Activated CD4-positive, alpha-beta T cell treated with anti-CD3 and anti-CD28 coated beads for 36 hours (primary cell): ENCODE results near the gene ADAMTS16. TPM values are rescaled to one million over a fixed set of nuclear protein-coding genes. Genes with fewer than 3 reads are reported as not detected.

Source experiments
- ATAC-seq: fragments of 200-7000 bp; cut with Tn5 transposase; one replicate; pipeline ENCODE4 v1.10.0; 2021; ENCODE audit warnings: mild to moderate bottlenecking, moderate library complexity
- CTCF ChIA-PET: fragments of 350-600 bp; sonication (Branson Sonifier 250); formaldehyde crosslinking; loops from one replicate; lab custom pipeline; 2021; ENCODE audit warnings: antibody characterized with exemption; lab: Charles Lee
- POLR2A ChIA-PET: fragments of 350-600 bp; sonication (Branson Sonifier 250); formaldehyde crosslinking; loops from one replicate; lab custom pipeline; 2021; ENCODE audit warnings: antibody characterized with exemption, inconsistent platforms; lab: Charles Lee
- DNase-seq: peaks from one replicate; pipeline ENCODE4 v3.0.0-alpha.2; 2020
- H3K27ac Mint-ChIP-seq: one replicate; pipeline ENCODE4 v1.8.0; 2021; ENCODE audit warnings: mixed read lengths
- H3K27me3 Mint-ChIP-seq: one replicate; pipeline ENCODE4 v1.8.0; 2021; ENCODE audit warnings: mixed read lengths
- H3K36me3 Mint-ChIP-seq: one replicate; pipeline ENCODE4 v1.8.0; 2021; ENCODE audit warnings: low read depth, mixed read lengths
- H3K4me1 Mint-ChIP-seq: one replicate; pipeline ENCODE4 v1.8.0; 2021; ENCODE audit warnings: mixed read lengths
- H3K4me3 Mint-ChIP-seq: one replicate; pipeline ENCODE4 v1.8.0; 2021; ENCODE audit warnings: mild to moderate bottlenecking, moderate library complexity, mixed read lengths
- H3K9me3 Mint-ChIP-seq: one replicate; pipeline ENCODE4 v1.8.0; 2021; ENCODE audit warnings: low read depth, mixed read lengths
- intact Hi-C, 2 experiments: fragments of 100-400 bp; cut with DNase I in 1 of 2; cut with micrococcal nuclease in 1 of 2; formaldehyde crosslinking; loops; one replicate each; pipeline versions ENCODE4 v1.14.2 to v1.15.1; 2022 to 2024; cut with DNase I, micrococcal nuclease
- total RNA-seq, 2 experiments: library from RNA; stranded (reverse); gene quantifications; one replicate each; pipeline ENCODE4 v1.2.3, GENCODE V29; 2021

Gene ADAMTS16
- total RNA-seq, 2 experiments from 2014 or later, result not detected

DNA sequence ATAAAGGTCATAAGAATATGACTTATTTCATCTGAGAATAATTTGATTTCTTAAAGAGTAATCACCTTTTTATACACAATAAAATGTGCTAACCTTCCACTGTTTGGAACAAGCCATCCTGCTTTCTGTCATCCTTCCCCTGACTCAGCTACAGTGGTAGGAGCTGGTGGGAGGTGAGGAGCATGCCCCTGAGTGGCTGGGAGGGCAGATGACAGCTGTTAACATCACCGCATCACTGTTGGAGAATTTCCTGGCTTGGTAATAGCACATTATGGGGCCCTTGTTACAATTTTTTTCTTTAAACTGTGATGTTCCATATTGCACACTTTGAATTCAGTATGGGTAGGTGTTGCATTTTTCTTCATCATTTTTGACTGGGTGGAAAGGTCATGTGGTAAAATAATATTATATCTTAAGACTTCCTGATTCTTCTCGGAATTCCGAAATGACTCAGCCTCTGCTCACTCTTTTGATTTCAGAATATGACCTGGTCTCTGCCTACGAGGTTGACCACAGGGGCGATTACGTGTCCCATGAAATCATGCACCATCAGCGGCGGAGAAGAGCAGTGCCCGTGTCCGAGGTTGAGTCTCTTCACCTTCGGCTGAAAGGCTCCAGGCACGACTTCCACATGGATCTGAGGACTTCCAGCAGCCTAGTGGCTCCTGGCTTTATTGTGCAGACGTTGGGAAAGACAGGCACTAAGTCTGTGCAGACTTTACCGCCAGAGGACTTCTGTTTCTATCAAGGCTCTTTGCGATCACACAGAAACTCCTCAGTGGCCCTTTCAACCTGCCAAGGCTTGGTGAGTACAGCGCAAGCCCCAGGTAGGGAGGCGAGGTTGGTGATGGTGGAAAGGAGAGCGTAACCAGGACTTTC is 5.8 kb downstream of the ADAMTS16 start:
- no peaks in the 10 kb centered on the region for H3K36me3 Mint-ChIP-seq
- CTCF ChIA-PET, result no interaction called here
- H3K4me1 Mint-ChIP-seq, result peaks cover 4% of the 10 kb centered on the region
- no peak overlapping the region for H3K27ac Mint-ChIP-seq
- H3K27me3 Mint-ChIP-seq, result peaks cover 11% of the 10 kb centered on the region
- ATAC-seq (no peak), DNase-seq (no peak)
- H3K4me3 Mint-ChIP-seq, result no peak overlapping the region
- POLR2A ChIA-PET, result no interaction called here
- intact Hi-C loops, result loop anchor here in 1 of 2 experiments (10.0 kb wide), 1 partner anchor 271 kb away; no protein-coding TSS in a partner anchor
- peaks cover 2% of the 10 kb centered on the region for H3K9me3 Mint-ChIP-seq

DNA sequence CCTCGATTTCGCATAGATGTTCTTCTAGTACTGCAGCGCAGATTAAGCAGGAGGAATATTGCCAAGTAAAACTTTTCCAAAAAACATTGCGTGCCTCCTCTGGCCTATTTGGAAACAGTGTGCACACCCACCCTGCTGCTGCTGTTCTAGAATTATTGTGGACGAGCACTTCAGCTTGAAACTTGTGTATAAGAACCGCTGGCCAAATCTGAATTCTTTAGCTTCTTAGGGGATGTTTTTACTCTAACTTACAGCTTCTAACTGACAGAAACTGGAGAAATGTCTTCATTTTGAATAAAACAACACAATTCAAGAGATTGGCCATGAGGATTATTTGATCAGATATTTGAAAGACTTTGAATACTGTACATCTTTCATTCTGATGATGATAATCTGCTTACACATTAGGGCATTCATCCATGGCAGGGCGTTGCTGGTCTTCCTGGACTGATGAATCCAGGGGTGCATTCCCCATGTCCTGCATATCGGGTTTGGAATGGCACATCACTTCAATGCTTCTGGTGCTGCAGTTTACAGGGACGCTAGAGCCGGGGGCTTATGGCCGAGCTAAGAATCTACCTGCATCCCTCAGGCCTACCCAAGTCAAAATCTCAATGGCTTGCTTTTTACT is 6.5 kb downstream of the ADAMTS16 start:
- DNase-seq (no peak), ATAC-seq (no peak)
- Mint-ChIP-seq H3K4me1 (no peaks in the 10 kb centered on the region), H3K27ac (no peak overlapping the region), H3K4me3 (no peak overlapping the region), H3K27me3 (peaks cover 6% of the 10 kb centered on the region), H3K9me3 (peaks cover 2% of the 10 kb centered on the region), H3K36me3 (no peaks in the 10 kb centered on the region)
- ChIA-PET CTCF (no interaction called here), POLR2A (no interaction called here)
- intact Hi-C loops, result loop anchor here in 1 of 2 experiments (10.0 kb wide), 1 partner anchor 272 kb away; no protein-coding TSS in a partner anchor

DNA sequence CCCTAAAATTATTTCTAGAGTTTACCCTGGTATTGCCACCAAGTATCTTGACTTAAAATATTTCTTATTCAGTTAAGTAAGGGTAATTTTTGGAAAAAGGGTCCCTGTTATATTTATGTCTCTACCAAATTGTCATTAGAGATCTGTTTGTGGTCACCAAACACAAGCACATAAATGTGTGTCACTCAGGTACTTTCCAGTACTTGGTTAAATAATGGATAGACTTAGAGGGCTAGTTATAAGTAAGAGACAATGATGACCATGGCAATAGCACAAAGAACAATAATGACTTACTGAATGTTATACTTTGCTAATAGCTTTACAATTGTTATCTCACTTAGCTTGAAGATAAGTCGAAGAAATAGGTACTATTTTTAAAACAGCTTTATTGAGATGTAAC is 9.0 kb downstream of the ADAMTS16 start:
- ATAC-seq (no peak), DNase-seq (no peak)
- Mint-ChIP-seq H3K4me1 (no peaks in the 10 kb centered on the region), H3K36me3 (no peaks in the 10 kb centered on the region), H3K9me3 (peaks cover 2% of the 10 kb centered on the region), H3K4me3 (no peak overlapping the region), H3K27me3 (peaks cover 3% of the 10 kb centered on the region), H3K27ac (no peak overlapping the region)
- intact Hi-C loops, result loop anchor here in 1 of 2 experiments (10.0 kb wide), 1 partner anchor 274 kb away; no protein-coding TSS in a partner anchor
- POLR2A ChIA-PET, result no interaction called here
- CTCF ChIA-PET, result no interaction called here

DNA sequence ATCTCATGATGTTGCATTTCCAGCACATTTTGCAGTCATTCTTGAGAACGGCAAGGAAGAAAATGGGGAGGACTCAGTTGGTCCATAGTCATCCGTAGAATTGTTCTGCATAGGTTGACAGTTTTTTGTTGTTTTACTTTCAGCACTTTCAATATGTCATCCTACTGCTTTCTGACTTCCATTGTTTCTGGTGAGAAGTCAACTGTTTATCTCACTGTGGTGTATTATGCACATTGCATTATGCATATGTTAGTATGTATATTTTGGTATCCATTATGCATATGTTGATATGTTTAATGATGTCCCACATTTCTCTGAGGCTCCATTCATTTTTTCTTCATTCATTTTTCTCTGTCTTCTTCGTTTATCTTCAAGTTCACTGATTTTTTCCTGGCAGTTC is 10.5 kb downstream of the ADAMTS16 start:
- POLR2A ChIA-PET, result no interaction called here
- Mint-ChIP-seq H3K4me1 (no peaks in the 10 kb centered on the region), H3K36me3 (no peaks in the 10 kb centered on the region), H3K4me3 (no peak overlapping the region), H3K27me3 (peaks cover 3% of the 10 kb centered on the region), H3K9me3 (peaks cover 5% of the 10 kb centered on the region), H3K27ac (no peak overlapping the region)
- intact Hi-C loops, result no loop called here
- CTCF ChIA-PET, result no interaction called here
- no peak for DNase-seq
- ATAC-seq, result no peak

DNA sequence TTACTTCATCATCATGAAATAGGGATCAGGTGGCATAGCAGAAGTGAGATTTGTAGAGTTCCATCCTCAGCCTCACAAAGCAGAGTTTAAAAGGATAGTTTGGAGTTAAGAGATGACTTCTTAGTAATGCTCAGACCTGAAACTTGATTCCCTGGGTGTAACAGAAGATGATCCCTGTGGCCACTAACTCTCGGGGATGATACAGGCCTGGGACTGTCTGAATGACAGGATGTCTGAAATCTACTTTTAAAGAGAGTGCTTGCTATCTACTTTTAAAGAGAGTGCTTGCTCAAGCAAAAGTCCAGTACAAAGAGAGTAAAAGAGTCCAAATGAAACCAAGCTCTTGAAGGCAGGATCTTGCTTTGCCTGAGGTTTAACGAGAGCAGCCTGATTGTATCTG is 14.6 kb downstream of the ADAMTS16 start:
- H3K27ac Mint-ChIP-seq, result no peak overlapping the region
- ChIA-PET POLR2A (no interaction called here), CTCF (no interaction called here)
- intact Hi-C loops, result no loop called here
- DNase-seq, result no peak
- H3K36me3 Mint-ChIP-seq, result no peaks in the 10 kb centered on the region
- ATAC-seq, result no peak
- peaks cover 7% of the 10 kb centered on the region for H3K9me3 Mint-ChIP-seq
- no peak overlapping the region for H3K4me3 Mint-ChIP-seq
- no peaks in the 10 kb centered on the region for H3K4me1 Mint-ChIP-seq
- H3K27me3 Mint-ChIP-seq, result peaks cover 3% of the 10 kb centered on the region

DNA sequence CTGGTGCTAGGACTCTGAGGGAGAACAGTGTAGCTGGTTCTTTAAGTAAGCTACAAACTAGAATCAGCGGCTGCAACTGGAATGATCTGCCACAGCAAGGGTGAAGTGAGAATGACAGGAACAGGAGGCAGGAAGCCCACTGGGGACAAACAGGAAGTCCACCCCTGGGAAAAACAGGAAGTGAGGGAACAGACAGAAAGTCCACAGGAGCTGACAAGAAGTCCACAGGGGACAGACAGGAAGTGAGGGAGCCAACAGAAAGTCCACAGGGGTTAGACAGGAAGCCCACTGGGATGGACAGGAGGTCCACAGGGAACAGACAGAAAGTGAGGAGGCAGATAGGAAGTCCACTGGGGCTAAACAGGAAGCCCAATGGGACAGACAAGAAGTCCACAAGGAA is 15.5 kb downstream of the ADAMTS16 start:
- CTCF ChIA-PET, result no interaction called here
- Mint-ChIP-seq H3K36me3 (no peaks in the 10 kb centered on the region), H3K4me3 (no peak overlapping the region), H3K27me3 (peaks cover 3% of the 10 kb centered on the region), H3K9me3 (peaks cover 7% of the 10 kb centered on the region), H3K27ac (no peak overlapping the region), H3K4me1 (no peaks in the 10 kb centered on the region)
- ATAC-seq, result no peak
- intact Hi-C loops, result no loop called here
- POLR2A ChIA-PET, result no interaction called here
- no peak for DNase-seq

DNA sequence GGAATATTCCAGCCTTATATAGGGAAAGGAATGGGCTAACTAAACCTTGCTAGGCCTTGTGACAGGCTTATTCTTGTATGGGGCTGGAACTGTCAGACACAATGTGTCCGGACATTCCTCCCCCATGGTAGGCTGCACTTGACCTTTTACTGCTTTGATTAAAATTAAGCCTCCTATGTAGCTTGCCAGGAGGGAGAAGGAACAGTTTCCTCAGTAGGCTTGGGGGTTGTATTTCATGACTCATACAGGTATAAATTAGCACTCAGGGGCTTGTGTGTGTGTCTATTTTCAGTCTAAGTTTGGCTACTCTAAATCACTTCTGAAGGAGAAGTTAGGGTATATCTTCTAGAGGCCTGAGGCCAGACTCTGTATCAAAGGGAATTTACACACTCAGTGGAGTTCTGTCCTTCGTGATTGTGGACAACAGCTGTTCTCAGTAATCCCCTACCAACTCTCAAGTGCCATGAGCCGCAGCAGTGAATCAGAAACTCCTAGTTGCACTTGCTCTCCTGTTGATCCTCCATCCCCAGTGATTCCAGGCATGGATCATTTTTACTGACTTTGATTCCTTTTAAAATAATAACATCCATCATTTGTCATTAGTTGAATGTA is 16.4 kb downstream of the ADAMTS16 start:
- Mint-ChIP-seq H3K27ac (no peak overlapping the region), H3K27me3 (peaks cover 3% of the 10 kb centered on the region), H3K36me3 (no peaks in the 10 kb centered on the region), H3K4me1 (no peaks in the 10 kb centered on the region), H3K4me3 (no peak overlapping the region), H3K9me3 (peaks cover 5% of the 10 kb centered on the region)
- DNase-seq, result no peak
- ChIA-PET POLR2A (no interaction called here), CTCF (no interaction called here)
- intact Hi-C loops, result no loop called here
- no peak for ATAC-seq

DNA sequence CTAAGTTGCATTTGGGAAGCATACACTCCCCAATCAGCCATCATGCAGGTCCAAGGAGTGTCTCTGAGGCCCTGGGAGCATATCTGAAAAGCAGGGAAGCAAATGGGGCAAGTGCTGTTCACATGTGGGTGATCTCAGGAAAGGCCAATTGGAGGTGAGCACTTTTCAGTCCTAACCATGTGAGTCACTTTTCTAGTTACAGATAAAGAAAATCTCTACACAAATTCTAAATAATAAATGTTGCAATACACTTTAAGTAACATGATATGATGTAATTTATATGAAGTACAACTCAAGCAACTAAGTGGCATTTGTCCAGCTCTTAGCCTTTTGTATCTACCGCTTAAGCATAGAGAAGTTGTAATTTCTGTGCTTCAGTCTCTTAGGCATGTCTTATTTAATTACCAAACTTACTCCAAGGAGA is 18.4 kb downstream of the ADAMTS16 start:
- no peak for ATAC-seq

DNA sequence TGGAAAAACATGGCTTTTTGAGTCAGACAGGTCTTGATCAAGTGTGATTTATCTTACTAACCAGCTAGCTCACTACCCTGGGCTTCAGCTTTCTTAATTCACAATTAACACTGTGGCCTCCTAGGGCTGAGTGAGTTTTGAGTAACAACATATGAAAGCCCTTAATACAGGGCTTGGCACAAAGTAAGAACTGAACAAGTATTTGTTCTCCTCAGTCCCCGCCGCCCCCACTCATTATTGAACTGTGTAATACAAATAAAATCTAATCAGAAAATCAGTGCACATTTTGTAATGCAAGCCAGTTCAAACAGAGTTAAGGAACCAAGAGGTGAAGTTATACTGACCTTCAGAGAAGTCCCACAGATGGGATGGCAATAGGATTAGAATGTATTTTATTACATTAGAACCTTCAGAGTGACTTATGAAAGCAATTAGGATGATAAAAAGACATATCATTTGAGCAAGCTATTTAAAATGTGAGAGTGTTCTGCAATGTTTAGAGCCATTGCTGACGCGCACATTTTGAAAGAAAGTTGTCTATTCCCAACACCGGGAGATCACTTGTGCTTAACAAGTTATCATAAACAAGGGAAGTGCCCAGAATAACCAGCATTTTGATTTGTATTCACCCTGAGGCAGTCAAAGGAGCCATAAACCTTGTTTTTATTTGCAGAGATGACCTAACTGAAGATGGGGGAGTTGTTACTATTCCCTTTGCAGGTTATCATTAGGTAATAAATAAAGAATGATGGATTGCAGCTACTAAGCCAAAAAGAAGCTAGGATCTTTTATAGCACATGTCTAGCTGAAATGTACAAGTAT is 19.4 kb downstream of the ADAMTS16 start:
- no peaks in the 10 kb centered on the region for H3K36me3 Mint-ChIP-seq

More for the DNA sequence above, 18.4 kb downstream of the ADAMTS16 start:
- intact Hi-C loops, result no loop called here
- Mint-ChIP-seq H3K4me1 (no peaks in the 10 kb centered on the region), H3K27me3 (peaks cover 3% of the 10 kb centered on the region), H3K9me3 (peaks cover 5% of the 10 kb centered on the region), H3K36me3 (no peaks in the 10 kb centered on the region), H3K27ac (no peak overlapping the region), H3K4me3 (no peak overlapping the region)
- POLR2A ChIA-PET, result no interaction called here
- no peak for DNase-seq
- CTCF ChIA-PET, result no interaction called here

DNA sequence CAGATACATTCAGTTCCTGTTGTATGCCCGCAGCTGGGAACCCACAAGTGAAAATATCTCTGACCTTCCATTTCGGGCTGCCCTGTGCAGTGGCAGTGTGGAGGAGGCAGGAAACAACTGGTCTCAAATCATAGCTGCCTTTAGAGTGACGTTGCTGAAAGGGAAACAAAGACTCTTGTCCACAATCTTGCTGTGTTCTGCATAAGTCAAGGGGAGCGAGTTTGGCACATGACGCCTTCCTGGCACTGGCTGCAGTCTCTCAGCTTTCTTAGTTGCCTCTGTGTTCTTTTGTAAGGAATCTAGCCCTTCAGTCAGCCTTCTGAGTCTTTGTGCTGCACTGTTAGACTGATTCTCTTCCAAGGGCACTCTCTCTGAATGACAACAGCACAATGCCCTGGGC is 24.0 kb downstream of the ADAMTS16 start:
- ChIA-PET POLR2A (no interaction called here), CTCF (no interaction called here)
- Mint-ChIP-seq H3K4me3 (no peak overlapping the region), H3K27ac (no peak overlapping the region), H3K4me1 (no peaks in the 10 kb centered on the region), H3K9me3 (no peaks in the 10 kb centered on the region), H3K27me3 (no peaks in the 10 kb centered on the region), H3K36me3 (no peaks in the 10 kb centered on the region)
- intact Hi-C loops, result no loop called here
- ATAC-seq (no peak), DNase-seq (no peak)

More for the DNA sequence above, 19.4 kb downstream of the ADAMTS16 start:
- Mint-ChIP-seq H3K27me3 (no peaks in the 10 kb centered on the region), H3K9me3 (peaks cover 5% of the 10 kb centered on the region), H3K27ac (no peak overlapping the region), H3K4me1 (no peaks in the 10 kb centered on the region), H3K4me3 (no peak overlapping the region)
- ChIA-PET POLR2A (no interaction called here), CTCF (interaction anchor here (0.6 kb wide), 1 partner anchor 17 kb away, joined by 3 read pairs; no protein-coding TSS in a partner anchor)
- DNase-seq (no peak), ATAC-seq (no peak)
- intact Hi-C loops, result no loop called here

DNA sequence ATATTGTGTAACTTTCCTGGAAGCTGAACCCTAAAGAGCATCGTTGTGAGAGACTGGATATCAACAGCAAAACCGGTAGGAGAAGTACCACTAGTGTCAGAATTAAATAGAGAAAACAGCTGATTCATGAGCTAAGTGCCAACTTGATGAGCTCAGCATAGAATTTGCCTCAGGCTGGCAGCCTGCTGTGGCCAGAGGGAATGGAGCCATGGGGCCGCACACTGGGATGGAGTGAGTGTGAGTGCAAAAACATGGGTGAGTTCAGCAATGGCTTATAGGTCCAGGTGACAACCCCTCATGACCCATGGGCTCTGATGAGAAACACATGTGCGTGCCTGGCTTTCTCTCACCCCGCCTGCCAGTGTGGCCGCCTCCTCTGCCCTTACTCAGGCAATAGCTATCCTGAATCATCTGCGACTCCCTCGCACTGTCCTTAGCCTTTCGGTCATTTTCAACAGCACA is 25.4 kb downstream of the ADAMTS16 start:
- no peak overlapping the region for H3K4me3 Mint-ChIP-seq
- ATAC-seq (no peak), DNase-seq (no peak)
- POLR2A ChIA-PET, result no interaction called here
- no peak overlapping the region for H3K27ac Mint-ChIP-seq
- H3K27me3 Mint-ChIP-seq, result no peaks in the 10 kb centered on the region
- intact Hi-C loops, result no loop called here
- CTCF ChIA-PET, result no interaction called here
- no peaks in the 10 kb centered on the region for H3K4me1 Mint-ChIP-seq
- no peaks in the 10 kb centered on the region for H3K36me3 Mint-ChIP-seq
- no peaks in the 10 kb centered on the region for H3K9me3 Mint-ChIP-seq
